ENCODE data around the gene OR5AC2.

OR5AC2 gene

DNA sequence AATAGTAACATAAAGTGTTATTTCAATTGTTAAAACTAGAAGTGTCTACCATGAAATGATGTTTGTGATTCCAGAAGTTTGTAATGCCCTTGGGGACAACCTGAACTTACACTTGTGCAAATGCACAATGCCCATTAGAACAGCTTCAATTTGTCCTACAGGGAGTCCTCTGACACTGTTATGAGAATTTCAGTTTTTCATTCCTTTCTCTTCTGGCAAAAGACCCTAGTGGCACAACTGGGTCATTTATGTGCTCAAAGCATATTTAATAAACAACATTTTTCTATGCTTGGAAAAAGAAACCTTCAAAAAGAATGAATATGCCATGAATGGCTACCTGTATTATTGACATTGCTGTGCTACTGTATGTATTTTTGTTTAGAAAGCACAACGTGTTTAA lies 43.4 kb downstream of the OR5AC2 start, which contains the start of gene OR5H1:
TSS of gene OR5H1 (plus strand) at position 301 of the 400 bp plus-strand sequence. CDS start 1,977 bp downstream, outside the sequence.
- Histone ChIP-seq H2AFZ (ENCODE audit: low read depth, low read length) (no peak within 1 kb of the TSS), H3K9me3 (ENCODE audit: insufficient read depth, low read length) (no peaks in the 10 kb centered on the region), H4K20me1 (ENCODE audit: insufficient read depth, low read length) (no peaks in the 10 kb centered on the region), H3K27me3 (ENCODE audit: low read depth, low read length) (no peaks in the 10 kb centered on the region), H3K36me3 (replicated peaks; ENCODE audit: low read depth, low read length) (no peaks in the 10 kb centered on the region), H3K79me2 (ENCODE audit: low read length) (no peaks in the 10 kb centered on the region), H3K4me3 (ENCODE audit: low read length) (no peak within 1 kb of the TSS), H3K4me1 (ENCODE audit: low read length) (peaks cover 18% of the 10 kb centered on the region), H3K9ac (ENCODE audit: low read length) (no peak within 1 kb of the TSS), H3K4me2 (ENCODE audit: low read length) (no peak within 1 kb of the TSS), H3K27ac (ENCODE audit: low read length) (no peak within 1 kb of the TSS)
- TF ChIP-seq CTCF (IDR thresholded peaks at IDR 0.05; ENCODE audit: low read depth, low read length) = no peak
- TF ChIP-seq EZH2phosphoT487 (IDR thresholded peaks at IDR 0.05; ENCODE audit: low read depth) = no peak

DNA sequence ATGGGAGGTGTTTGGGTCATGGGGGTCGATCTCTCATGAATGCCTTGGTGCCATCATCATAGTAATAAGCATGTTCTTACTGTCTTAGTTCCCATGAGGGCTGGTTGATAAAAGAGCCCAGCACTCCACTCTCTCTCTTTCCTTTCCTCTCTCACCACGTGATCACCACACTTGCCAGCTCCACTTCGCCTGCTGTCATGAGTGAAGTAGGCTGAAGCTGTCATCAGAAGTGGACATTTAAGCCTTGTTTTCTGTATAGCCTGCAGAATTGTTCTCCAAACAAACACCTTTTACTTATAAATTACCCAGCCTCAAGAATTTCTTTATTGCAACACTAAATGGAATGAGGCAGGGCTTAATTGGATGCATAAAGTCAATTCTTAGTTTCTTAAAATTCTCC lies 49.7 kb downstream of the OR5AC2 start:
- H2AFZ ChIP-seq (ENCODE audit: low read depth, low read length) = no peak overlapping the region

More for the DNA sequence above, 49.7 kb downstream of the OR5AC2 start:
- TF ChIP-seq EZH2phosphoT487 (IDR thresholded peaks at IDR 0.05; ENCODE audit: low read depth) (no peak), CTCF (IDR thresholded peaks at IDR 0.05; ENCODE audit: low read depth, low read length) (no peak)
- Histone ChIP-seq H3K36me3 (replicated peaks; ENCODE audit: low read depth, low read length) (no peaks in the 10 kb centered on the region), H3K79me2 (ENCODE audit: low read length) (no peaks in the 10 kb centered on the region), H4K20me1 (ENCODE audit: insufficient read depth, low read length) (no peaks in the 10 kb centered on the region), H3K9me3 (ENCODE audit: insufficient read depth, low read length) (no peaks in the 10 kb centered on the region), H3K27me3 (ENCODE audit: low read depth, low read length) (no peaks in the 10 kb centered on the region), H3K4me2 (ENCODE audit: low read length) (peak overlapping the region; percentile 49), H3K4me3 (ENCODE audit: low read length) (peak overlapping the region; percentile 14; the same call in 1 of the 2 replicates), H3K9ac (ENCODE audit: low read length) (no peak overlapping the region), H3K4me1 (ENCODE audit: low read length) (peaks cover 38% of the 10 kb centered on the region), H3K27ac (ENCODE audit: low read length) (peak overlapping the region; percentile 62)
